Measurements from ENCODE around the gene GRIK2. TPM values are rescaled to one million over a fixed set of nuclear protein-coding genes. Genes with fewer than 3 reads are reported as not detected.

Gene GRIK2
- total and polyA plus RNA-seq, 11 donors, result 0.33 to 7.0 (median 3.9) TPM

- no peak overlapping the region for H3K4me3 ChIP-seq
- intact Hi-C loops (cut with DNase I), result no loop called here
- no peaks in the 10 kb centered on the region for H3K36me3 ChIP-seq
- DNase-seq (no peak), ATAC-seq (no peak)
- no peaks in the 10 kb centered on the region for H3K27me3 ChIP-seq
- no peaks in the 10 kb centered on the region for H3K4me1 ChIP-seq
- TF ChIP-seq POLR2A (IDR thresholded peaks at IDR 0.05) (no peak), CTCF (IDR thresholded peaks at IDR 0.05) (no peak)
- 37 to 54% (median 47%) methylated on average over 1 of the region's 1 CpG for WGBS, 4 donors
- H3K27ac ChIP-seq, result no peak overlapping the region
- peaks cover 0 to 9% (median 0%) of the 10 kb centered on the region in 12 donors for H3K9me3 ChIP-seq
Measured at GRCh38 chr6:102115911-102116310, 722.4 kb downstream of the GRIK2 start.

- no peak overlapping the region for H3K4me3 ChIP-seq
- ATAC-seq (no peak), DNase-seq (no peak)
- peaks cover 0 to 9% (median 0%) of the 10 kb centered on the region in 12 donors for H3K9me3 ChIP-seq
- intact Hi-C loops (cut with DNase I), result no loop called here
- 82 to 95% (median 85%) methylated on average over 1 of the region's 1 CpG for WGBS, 4 donors
- TF ChIP-seq CTCF (IDR thresholded peaks at IDR 0.05) (no peak), POLR2A (IDR thresholded peaks at IDR 0.05) (no peak)
- no peaks in the 10 kb centered on the region for H3K36me3 ChIP-seq
- H3K27ac ChIP-seq, result no peak overlapping the region
- no peaks in the 10 kb centered on the region for H3K4me1 ChIP-seq
- no peaks in the 10 kb centered on the region for H3K27me3 ChIP-seq
Measured at GRCh38 chr6:102118034-102118433, 724.5 kb downstream of the GRIK2 start.

All from heart left ventricle (tissue), 16 donors.